ENCODE measurements around the gene PICALM.

Gene PICALM

DNA sequence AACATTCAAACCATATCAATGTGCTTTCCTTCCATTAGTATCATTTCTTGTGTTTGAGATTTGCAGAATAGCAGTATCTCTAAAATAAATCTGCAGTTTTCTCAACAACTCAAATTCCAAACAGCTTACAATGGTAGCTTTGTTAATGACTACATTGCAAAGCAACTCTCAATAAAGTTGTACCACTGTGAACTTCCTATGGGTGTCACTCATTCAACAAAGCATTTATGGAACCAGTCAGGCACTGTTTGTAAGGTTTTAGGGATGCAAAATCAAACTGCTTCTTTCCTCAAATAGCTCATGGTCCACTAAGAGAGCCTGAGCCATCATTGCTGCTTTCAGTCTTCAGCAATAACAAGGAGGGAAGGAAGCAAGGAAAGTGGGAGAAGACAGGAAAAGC is 122.7 kb downstream of the PICALM start:
- no peak for DNase-seq (ENCODE audit: insufficient read length, low spot score)
- FAIRE-seq, result no peak
- TF ChIP-seq, protein P1, sequence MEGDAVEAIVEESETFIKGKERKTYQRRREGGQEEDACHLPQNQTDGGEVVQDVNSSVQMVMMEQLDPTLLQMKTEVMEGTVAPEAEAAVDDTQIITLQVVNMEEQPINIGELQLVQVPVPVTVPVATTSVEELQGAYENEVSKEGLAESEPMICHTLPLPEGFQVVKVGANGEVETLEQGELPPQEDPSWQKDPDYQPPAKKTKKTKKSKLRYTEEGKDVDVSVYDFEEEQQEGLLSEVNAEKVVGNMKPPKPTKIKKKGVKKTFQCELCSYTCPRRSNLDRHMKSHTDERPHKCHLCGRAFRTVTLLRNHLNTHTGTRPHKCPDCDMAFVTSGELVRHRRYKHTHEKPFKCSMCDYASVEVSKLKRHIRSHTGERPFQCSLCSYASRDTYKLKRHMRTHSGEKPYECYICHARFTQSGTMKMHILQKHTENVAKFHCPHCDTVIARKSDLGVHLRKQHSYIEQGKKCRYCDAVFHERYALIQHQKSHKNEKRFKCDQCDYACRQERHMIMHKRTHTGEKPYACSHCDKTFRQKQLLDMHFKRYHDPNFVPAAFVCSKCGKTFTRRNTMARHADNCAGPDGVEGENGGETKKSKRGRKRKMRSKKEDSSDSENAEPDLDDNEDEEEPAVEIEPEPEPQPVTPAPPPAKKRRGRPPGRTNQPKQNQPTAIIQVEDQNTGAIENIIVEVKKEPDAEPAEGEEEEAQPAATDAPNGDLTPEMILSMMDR (IDR thresholded peaks at IDR 0.05; ENCODE audit: insufficient read depth, missing control alignments), result no peak

DNA sequence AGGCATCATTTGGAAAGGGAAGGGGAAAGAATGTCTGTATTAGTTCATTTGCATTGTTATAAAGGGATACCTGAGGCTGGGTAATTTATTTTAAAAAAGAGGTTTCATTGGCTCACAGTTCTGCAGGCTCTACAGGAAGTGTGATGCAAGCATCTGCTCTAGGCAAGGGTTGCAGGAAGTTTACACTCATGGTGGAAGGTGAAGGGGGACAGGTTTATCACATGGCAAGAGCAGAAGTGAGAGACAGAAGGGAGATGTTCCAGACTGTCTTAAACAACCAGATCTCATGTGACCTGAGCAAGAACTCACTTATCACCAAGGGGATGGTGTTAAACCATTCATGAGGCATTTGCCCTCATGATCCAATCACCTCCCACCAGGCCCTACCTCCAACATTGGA is 123.1 kb downstream of the PICALM start:
- DNase-seq (ENCODE audit: insufficient read length, low spot score) (no peak), FAIRE-seq (no peak)
- TF ChIP-seq, protein P1 (IDR thresholded peaks at IDR 0.05; ENCODE audit: insufficient read depth, missing control alignments), result no peak

DNA sequence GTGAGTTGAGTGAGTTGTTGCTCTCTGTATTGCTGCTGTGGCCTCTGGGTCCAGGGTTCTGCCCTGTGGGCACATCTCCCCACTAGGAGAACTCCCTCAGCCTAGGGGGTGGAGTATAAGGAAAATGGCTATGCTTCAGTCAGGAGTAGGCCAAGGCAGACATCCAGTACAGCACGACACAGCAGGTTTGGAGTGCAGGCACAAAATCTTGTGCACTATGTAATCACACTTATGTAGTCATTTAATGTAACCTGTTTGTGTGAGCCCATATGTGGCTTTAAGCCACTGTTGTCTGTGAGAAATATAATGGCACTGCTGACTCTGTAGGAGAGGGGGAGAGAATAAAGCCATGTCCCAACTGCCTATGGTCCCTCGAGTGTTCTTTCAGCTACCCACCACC is 123.6 kb downstream of the PICALM start:
- FAIRE-seq, result no peak
- TF ChIP-seq, protein P1 (IDR thresholded peaks at IDR 0.05; ENCODE audit: insufficient read depth, missing control alignments), result no peak
- DNase-seq (ENCODE audit: insufficient read length, low spot score), result no peak

DNA sequence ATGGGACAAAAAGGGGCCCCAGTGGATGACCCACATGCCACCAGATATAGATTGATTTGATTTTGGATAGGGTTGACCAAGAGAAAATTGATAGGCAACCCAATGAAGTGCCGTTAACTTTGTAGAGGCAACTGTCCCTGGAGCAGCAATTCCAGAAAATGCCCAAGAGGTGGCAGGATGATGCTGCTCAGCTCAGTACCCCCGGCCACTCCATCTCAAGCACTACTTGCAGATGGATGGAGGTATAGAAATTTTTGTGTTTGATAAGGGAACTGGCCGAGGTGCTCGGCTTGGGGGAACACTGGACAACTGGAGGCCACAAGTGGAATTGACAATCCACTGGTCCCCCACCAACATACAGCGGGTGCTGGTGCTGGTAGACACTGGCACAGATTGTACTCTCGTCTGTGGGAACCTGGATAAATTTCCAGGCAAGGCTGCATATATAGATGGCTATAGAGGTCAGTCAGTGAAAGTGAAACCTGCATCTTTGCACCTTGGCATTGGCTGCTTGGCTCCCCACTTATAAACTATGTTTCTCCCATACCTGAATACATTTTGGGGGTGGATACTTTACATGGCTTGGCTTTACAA is 127.4 kb downstream of the PICALM start:
- DNase-seq (ENCODE audit: insufficient read length, low spot score) (no peak), FAIRE-seq (no peak)
- TF ChIP-seq, protein P1 (IDR thresholded peaks at IDR 0.05; ENCODE audit: insufficient read depth, missing control alignments), result peak; percentile 71

DNA sequence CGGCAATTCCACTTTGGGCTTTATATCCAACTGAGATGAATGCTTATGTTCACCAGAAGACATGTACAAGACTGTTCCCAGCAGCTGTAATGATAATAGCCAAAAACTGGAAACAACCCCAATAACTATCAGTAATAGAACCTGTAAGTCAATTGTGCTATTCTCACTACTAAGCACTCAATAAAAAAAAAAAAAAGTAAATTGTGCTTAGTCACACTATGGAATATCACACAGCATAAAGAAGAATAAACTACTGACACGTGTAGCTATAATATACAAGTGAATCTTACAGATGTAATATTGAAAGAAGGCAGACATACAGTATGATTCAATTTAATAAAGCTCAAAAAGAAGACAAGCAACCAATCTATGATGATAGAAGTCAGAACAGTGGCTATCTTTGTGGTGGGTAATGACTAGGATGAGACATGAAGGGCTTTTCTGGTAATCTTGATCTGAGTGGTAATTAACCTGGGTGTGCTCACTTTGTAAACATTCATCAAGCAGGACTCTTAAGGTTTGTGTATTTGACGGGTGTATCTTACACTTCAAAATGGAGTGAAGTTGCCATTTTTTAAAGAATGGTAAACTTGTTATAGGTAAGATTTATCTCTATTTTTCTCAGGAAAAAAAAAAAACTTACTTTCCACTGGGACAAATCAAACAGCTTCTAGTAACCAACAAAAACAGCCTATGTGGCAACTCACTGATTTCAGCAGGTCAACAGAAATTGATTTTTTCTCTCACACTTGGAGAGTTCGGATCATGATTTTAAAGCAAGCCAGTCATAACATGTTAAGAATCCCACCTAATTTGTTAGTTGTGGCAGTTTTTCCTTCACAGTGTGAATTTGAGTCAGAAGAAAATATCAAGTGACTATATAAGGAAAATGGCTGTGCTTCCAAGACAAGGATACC is 129.5 kb downstream of the PICALM start:
- FAIRE-seq (no peak), DNase-seq (ENCODE audit: insufficient read length, low spot score) (no peak)
- TF ChIP-seq, protein P1 (IDR thresholded peaks at IDR 0.05; ENCODE audit: insufficient read depth, missing control alignments), result no peak

DNA sequence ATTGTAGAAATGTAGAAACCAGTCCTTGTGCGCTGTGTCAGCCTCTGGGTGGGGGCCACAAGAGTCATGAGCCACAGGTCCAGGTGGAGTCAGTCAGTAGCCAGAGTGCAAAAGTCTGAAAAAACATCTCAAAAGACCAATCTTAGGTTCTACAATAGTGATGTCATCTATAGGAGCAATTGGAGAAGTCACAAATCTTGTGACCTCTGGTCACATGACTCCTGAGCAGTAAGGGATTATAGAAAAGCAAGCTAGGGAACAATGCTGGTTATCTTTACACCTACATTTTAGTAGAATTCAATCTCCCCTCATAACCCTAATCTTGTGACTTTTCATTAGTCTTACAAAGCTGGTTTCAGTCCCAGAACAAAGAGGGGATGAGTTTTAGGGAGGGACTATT is 131.0 kb downstream of the PICALM start:
- TF ChIP-seq, protein P1 (IDR thresholded peaks at IDR 0.05; ENCODE audit: insufficient read depth, missing control alignments), result no peak
- no peak for FAIRE-seq
- no peak for DNase-seq (ENCODE audit: insufficient read length, low spot score)

DNA sequence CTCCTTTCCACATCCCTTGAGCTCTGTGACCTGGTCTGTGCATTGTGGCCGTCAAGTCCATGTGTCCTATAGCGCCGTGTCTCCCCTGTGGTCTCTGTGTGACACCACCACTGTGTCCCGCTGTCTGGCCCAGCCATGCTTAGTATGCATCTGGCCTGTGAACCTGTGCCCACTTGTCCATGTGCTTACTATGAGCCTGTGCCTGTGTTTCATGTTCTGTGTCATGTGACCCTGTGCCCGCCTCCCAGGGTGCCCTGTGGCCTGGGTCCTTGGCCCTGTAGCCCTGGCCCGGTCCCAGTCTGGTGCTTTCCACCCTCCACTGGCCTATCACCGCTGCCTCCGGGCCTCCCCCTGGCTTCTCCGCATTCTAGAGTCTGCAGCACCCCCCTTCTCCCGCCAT is 133.1 kb downstream of the PICALM start:
- TF ChIP-seq, protein P1 (IDR thresholded peaks at IDR 0.05; ENCODE audit: insufficient read depth, missing control alignments), result no peak
- DNase-seq (ENCODE audit: insufficient read length, low spot score) (no peak), FAIRE-seq (no peak)

Data from D721Med (cell line).